Fibroblast of lung (primary cell): ENCODE data around the gene RHPN2. TPM values are rescaled to one million over a fixed set of nuclear protein-coding genes. Genes with fewer than 3 reads are reported as not detected.

Source experiments
- DNase-seq, 2 donors: peaks; one replicate each; pipeline versions ENCODE4 v3.0.0 to v3.0.0-alpha.2; 2010; ENCODE audit warnings: low read depth in 2 of 2
- H2AFZ ChIP-seq: 2 replicates; pipeline ENCODE4 v1.5.1; 2012; ENCODE audit warnings: low read length, control low read depth, inconsistent platforms
- H3K27ac ChIP-seq: 2 replicates; pipeline ENCODE4 v1.5.1; 2011; ENCODE audit warnings: low read length, control low read depth; ENCODE audit not compliant: insufficient read depth
- H3K27me3 ChIP-seq: 2 replicates; pipeline ENCODE4 v1.5.1; 2011; ENCODE audit warnings: mild to moderate bottlenecking, low read length; ENCODE audit not compliant: control insufficient read depth, insufficient read depth
- H3K36me3 ChIP-seq: 2 replicates; pipeline ENCODE4 v1.5.1; 2011; ENCODE audit warnings: low read length; ENCODE audit not compliant: control insufficient read depth, insufficient read depth
- H3K4me1 ChIP-seq: 2 replicates; pipeline ENCODE4 v1.5.1; 2011; ENCODE audit warnings: low read length; ENCODE audit not compliant: control insufficient read depth, insufficient read depth; ENCODE audit errors: extremely low read depth
- H3K4me2 ChIP-seq: 2 replicates; pipeline ENCODE4 v1.5.1; 2011; ENCODE audit warnings: low read length, control low read depth; ENCODE audit not compliant: insufficient read depth; ENCODE audit errors: extremely low read depth
- H3K4me3 ChIP-seq, 4 experiments: fragments of 200-600 bp in 1 of 4; sonication (generic) in 1 of 4; replicated peaks in 1 of 4; 2 replicates each; pipeline ENCODE4 v1.5.1; 2011 to 2016; ENCODE audit warnings: low read length in 4 of 4, low read depth in 3 of 4, mild to moderate bottlenecking in 3 of 4, control low read depth in 2 of 4, inconsistent platforms in 1 of 4, mixed read lengths in 1 of 4; ENCODE audit not compliant: insufficient read depth in 1 of 4; ENCODE audit errors: control extremely low read depth in 1 of 4
- H3K79me2 ChIP-seq: 2 replicates; pipeline ENCODE4 v1.5.1; 2012; ENCODE audit warnings: mild to moderate bottlenecking, low read length, inconsistent platforms; ENCODE audit not compliant: control insufficient read depth, insufficient read depth
- H3K9ac ChIP-seq: 2 replicates; pipeline ENCODE4 v1.5.1; 2011; ENCODE audit warnings: mild to moderate bottlenecking, low read length, control low read depth; ENCODE audit not compliant: insufficient read depth
- H3K9me3 ChIP-seq: 2 replicates; pipeline ENCODE4 v1.5.1; 2012; ENCODE audit warnings: low read depth, low read length; ENCODE audit not compliant: control insufficient read depth, insufficient read depth
- H4K20me1 ChIP-seq: 2 replicates; pipeline ENCODE4 v1.5.1; 2011; ENCODE audit warnings: low read length; ENCODE audit not compliant: control insufficient read depth, insufficient read depth; ENCODE audit errors: extremely low read depth
- CTCF ChIP-seq, 2 donors: IDR thresholded peaks in 1 of 2; conservative IDR thresholded peaks in 1 of 2; 1 replicate in 1 of 2; 2 replicates in 1 of 2; pipeline ENCODE4 v1.5.1; 2011 to 2012; ENCODE audit warnings: low read length in 2 of 2, control low read depth in 1 of 2, inconsistent platforms in 1 of 2, low read depth in 1 of 2, mild to moderate bottlenecking in 1 of 2
- EZH2 ChIP-seq: IDR thresholded peaks from 2 replicates; pipeline ENCODE4 v1.5.1; 2012; ENCODE audit warnings: low read length, control low read depth, mild to moderate bottlenecking; ENCODE audit errors: missing control alignments
- polyA plus RNA-seq, 2 donors: library from polyadenylated mRNA; depleted of rRNA in 1 of 2; stranded (reverse) in 1 of 2; unstranded in 1 of 2; fragments of >200 nt; gene quantifications; 2 replicates each; pipeline ENCODE4 v1.2.1, GENCODE V29; 2011 to 2012; ENCODE audit warnings: missing spikeins in 1 of 2
- total RNA-seq: library from RNA; depleted of rRNA; stranded (reverse); fragments of >200 nt; gene quantifications from 2 replicates; pipeline ENCODE4 v1.2.1, GENCODE V29; 2014

RHPN2 gene
- total and polyA plus RNA-seq, 2 donors (not counting 1 experiment from before 2014, with no cell fraction given), result 3.3 to 3.8 TPM

- Histone ChIP-seq H3K36me3 (peaks cover 6% of the 10 kb centered on the region), H3K27me3 (no peaks in the 10 kb centered on the region), H3K4me2 (no peak overlapping the region), H3K79me2 (no peaks in the 10 kb centered on the region), H3K4me1 (no peaks in the 10 kb centered on the region), H3K9me3 (no peaks in the 10 kb centered on the region), H3K4me3 (no peak overlapping the region), H3K9ac (no peak overlapping the region), H4K20me1 (no peaks in the 10 kb centered on the region), H2AFZ (no peak overlapping the region), H3K27ac (no peak overlapping the region)
- peak; percentile 71 to 81 for DNase-seq
- TF ChIP-seq CTCF (conservative IDR thresholded peaks at IDR 0.05 in 1 of 2, IDR thresholded peaks at IDR 0.05 in 1 of 2; ENCODE audit: low read depth in 1 of 2, low read length in 2 of 2) (no peak), EZH2 (no peak)
Measured at GRCh38 chr19:33110137-33110910, 45.6 kb upstream of the RHPN2 start.

GRCh38 chr19:33108161-33108560, 43.5 kb upstream of the RHPN2 start:
- Histone ChIP-seq H3K9me3 (no peaks in the 10 kb centered on the region), H3K4me2 (no peak overlapping the region), H3K9ac (no peak overlapping the region), H4K20me1 (no peaks in the 10 kb centered on the region), H3K4me3 (no peak overlapping the region), H3K79me2 (no peaks in the 10 kb centered on the region), H3K36me3 (peaks cover 4% of the 10 kb centered on the region), H3K27ac (no peak overlapping the region), H3K4me1 (no peaks in the 10 kb centered on the region), H3K27me3 (no peaks in the 10 kb centered on the region), H2AFZ (no peak overlapping the region)
- no peak for DNase-seq
- TF ChIP-seq CTCF (conservative IDR thresholded peaks at IDR 0.05 in 1 of 2, IDR thresholded peaks at IDR 0.05 in 1 of 2; ENCODE audit: low read depth in 1 of 2, low read length in 2 of 2) (no peak), EZH2 (no peak)

- H2AFZ ChIP-seq, result no peak overlapping the region
- H3K9me3 ChIP-seq, result no peaks in the 10 kb centered on the region
- H3K9ac ChIP-seq, result no peak overlapping the region
- no peaks in the 10 kb centered on the region for H4K20me1 ChIP-seq
- H3K27ac ChIP-seq, result no peak overlapping the region
- no peak for TF ChIP-seq CTCF (conservative IDR thresholded peaks at IDR 0.05 in 1 of 2, IDR thresholded peaks at IDR 0.05 in 1 of 2; ENCODE audit: low read depth in 1 of 2, low read length in 2 of 2)
- no peak for TF ChIP-seq EZH2
- H3K27me3 ChIP-seq, result no peaks in the 10 kb centered on the region
- H3K4me1 ChIP-seq, result no peaks in the 10 kb centered on the region
- H3K36me3 ChIP-seq, result peaks cover 13% of the 10 kb centered on the region
- DNase-seq, result no peak
- no peak overlapping the region for H3K4me2 ChIP-seq
- no peaks in the 10 kb centered on the region for H3K79me2 ChIP-seq
- no peak overlapping the region for H3K4me3 ChIP-seq
Measured at GRCh38 chr19:33102893-33103292, 38.2 kb upstream of the RHPN2 start.
